Adrenal gland (tissue), 12 donors: ENCODE measurements around the gene TCF12. TPM values are rescaled to one million over a fixed set of nuclear protein-coding genes. Genes with fewer than 3 reads are reported as not detected.

Experiments used
- DNase-seq, 7 donors: peaks; one replicate each; pipeline ENCODE4 v3.0.0-alpha.2; 2019 to 2020
- H3K27ac ChIP-seq, 5 donors: fragments of 200-600 bp; sonication (generic) in 4 of 5; 1 replicate in 3 of 5; 2 replicates in 2 of 5; pipeline versions ENCODE4 v1.5.1 to v1.8.0; 2016 to 2020; ENCODE audit warnings: mild to moderate bottlenecking in 1 of 5
- H3K27me3 ChIP-seq: fragments of 200-600 bp; 2 replicates; pipeline ENCODE4 v1.8.0; 2021
- H3K36me3 ChIP-seq, 2 donors: fragments of 200-600 bp; replicated peaks in 1 of 2; 1 replicate in 1 of 2; 2 replicates in 1 of 2; pipeline versions ENCODE4 v1.5.1 to v1.8.0; 2018 to 2022
- H3K4me1 ChIP-seq, 2 donors: fragments of 200-600 bp; replicated peaks in 1 of 2; 1 replicate in 1 of 2; 2 replicates in 1 of 2; pipeline versions ENCODE4 v1.5.1 to v1.8.0; 2018 to 2021
- H3K4me3 ChIP-seq, 4 donors: fragments of 200-600 bp; sonication (generic) in 3 of 4; one replicate each; pipeline ENCODE4 v1.5.1; 2016 to 2018
- H3K9me3 ChIP-seq, 3 donors: fragments of 200-600 bp; sonication (generic) in 1 of 3; replicated peaks in 1 of 3; 1 replicate in 2 of 3; 2 replicates in 1 of 3; pipeline versions ENCODE4 v1.5.1 to v1.8.0; 2016 to 2021
- POLR2A ChIP-seq, 2 donors: fragments of 450-650 bp; IDR thresholded peaks; one replicate each; pipeline ENCODE4 v1.6.1; 2017; ENCODE audit warnings: antibody characterized with exemption in 2 of 2, mild to moderate bottlenecking in 2 of 2, moderate library complexity in 1 of 2
- WGBS, 4 donors: extraction: QIAGEN DNeasy Blood & Tissue Kit in 2 of 4; methylation state at CpG; one replicate each; pipeline versions ENCODE4 v1.1.5 to v1.1.7; 2013 to 2017; 5-methylcytosine and 5-hydroxymethylcytosine counted together
- intact Hi-C, 2 donors: fragments of 100-400 bp; cut with DNase I; formaldehyde crosslinking; loops; one replicate each; pipeline versions ENCODE4 v1.14.1 to v1.15.0; 2022 to 2023
- polyA plus RNA-seq, 3 donors: library from polyadenylated mRNA; stranded (reverse); fragments of 200-250 nt in 2 of 3; fragments of 350-450 nt in 1 of 3; fragmentation: Illumina TruSeq in 1 of 3; extraction: RNeasy Lipid Tissue Mini Kit (QIAGEN cat#74804) in 1 of 3; gene quantifications; one replicate each; pipeline ENCODE4 v1.2.3, GENCODE V29; 2013 to 2014
- total RNA-seq, 9 donors: library from RNA; depleted of rRNA in 4 of 9; stranded (reverse); fragments of >200 nt in 4 of 9; fragments of 120-200 nt in 1 of 9; fragmentation: NEBNext Ultra II Directional in 1 of 9; extraction: Animal tissue kit (Norgen Biotek cat#: 25700) in 1 of 9; gene quantifications; one replicate each; pipeline versions ENCODE4 v1.1.0 to v1.2.4, GENCODE V29; 2013 to 2023
- TF ChIP-seq, protein P1 (sequence below), 6 experiments: fragments of 450-650 bp in 4 of 6; fragments of 200-600 bp in 2 of 6; sonication (generic) in 1 of 6; IDR thresholded peaks; 1 replicate in 5 of 6; 2 replicates in 1 of 6; pipeline versions ENCODE4 v1.5.1 to v1.8.0; 2016 to 2021; ENCODE audit warnings: antibody characterized with exemption in 6 of 6, mild to moderate bottlenecking in 2 of 6, moderate library complexity in 1 of 6
- donor health status: healthy with polysubstance abuse.
- donor health status: Bipolar disorder and iron deficiency.
- donor health status: DM: yes; HTN: yes; CAD: no.
- donor health status: DM: no; HTN: no; CAD: no.
- donor health status: DM: no; HTN: no; CAD: no.
- donor health status: DM: yes; HTN: yes; CAD: no.

Gene TCF12
- total and polyA plus RNA-seq, 12 donors = 7.6 to 121 (median 75.6) TPM

DNA sequence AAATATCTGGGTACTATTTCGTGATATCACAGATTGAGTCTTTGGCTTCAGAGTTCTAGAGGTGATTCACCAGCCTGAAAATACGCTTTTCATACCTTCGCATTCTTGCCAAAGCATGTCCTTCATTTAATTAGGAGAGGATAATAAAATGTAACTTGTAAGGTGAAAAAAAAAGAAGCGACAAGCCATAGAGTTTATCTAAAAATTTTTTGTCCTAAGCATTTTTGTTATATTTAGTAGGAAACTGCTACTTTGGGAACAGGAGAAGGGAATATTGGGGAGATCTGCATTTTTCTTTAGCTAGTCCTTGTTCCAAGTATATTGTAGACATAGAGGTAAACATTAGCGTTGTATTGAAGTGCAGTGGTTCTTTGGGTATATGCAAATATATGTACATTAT, 120.1 kb downstream of the TCF12 start:
- intact Hi-C loops = no loop called here
- no peak for DNase-seq
- H3K27ac ChIP-seq = no peak overlapping the region
- H3K9me3 ChIP-seq = no peaks in the 10 kb centered on the region
- TF ChIP-seq, protein P1, sequence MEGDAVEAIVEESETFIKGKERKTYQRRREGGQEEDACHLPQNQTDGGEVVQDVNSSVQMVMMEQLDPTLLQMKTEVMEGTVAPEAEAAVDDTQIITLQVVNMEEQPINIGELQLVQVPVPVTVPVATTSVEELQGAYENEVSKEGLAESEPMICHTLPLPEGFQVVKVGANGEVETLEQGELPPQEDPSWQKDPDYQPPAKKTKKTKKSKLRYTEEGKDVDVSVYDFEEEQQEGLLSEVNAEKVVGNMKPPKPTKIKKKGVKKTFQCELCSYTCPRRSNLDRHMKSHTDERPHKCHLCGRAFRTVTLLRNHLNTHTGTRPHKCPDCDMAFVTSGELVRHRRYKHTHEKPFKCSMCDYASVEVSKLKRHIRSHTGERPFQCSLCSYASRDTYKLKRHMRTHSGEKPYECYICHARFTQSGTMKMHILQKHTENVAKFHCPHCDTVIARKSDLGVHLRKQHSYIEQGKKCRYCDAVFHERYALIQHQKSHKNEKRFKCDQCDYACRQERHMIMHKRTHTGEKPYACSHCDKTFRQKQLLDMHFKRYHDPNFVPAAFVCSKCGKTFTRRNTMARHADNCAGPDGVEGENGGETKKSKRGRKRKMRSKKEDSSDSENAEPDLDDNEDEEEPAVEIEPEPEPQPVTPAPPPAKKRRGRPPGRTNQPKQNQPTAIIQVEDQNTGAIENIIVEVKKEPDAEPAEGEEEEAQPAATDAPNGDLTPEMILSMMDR (IDR thresholded peaks at IDR 0.05) = no peak
- TF ChIP-seq POLR2A (IDR thresholded peaks at IDR 0.05) = no peak
- H3K27me3 ChIP-seq = no peaks in the 10 kb centered on the region
- H3K4me3 ChIP-seq = no peak overlapping the region
- H3K36me3 ChIP-seq = no peaks in the 10 kb centered on the region
- H3K4me1 ChIP-seq = peaks cover 0 to 8% of the 10 kb centered on the region in 2 donors
- WGBS, 4 donors = 90 to 97% (median 94%) methylated on average over 5 of the region's 5 CpGs

DNA sequence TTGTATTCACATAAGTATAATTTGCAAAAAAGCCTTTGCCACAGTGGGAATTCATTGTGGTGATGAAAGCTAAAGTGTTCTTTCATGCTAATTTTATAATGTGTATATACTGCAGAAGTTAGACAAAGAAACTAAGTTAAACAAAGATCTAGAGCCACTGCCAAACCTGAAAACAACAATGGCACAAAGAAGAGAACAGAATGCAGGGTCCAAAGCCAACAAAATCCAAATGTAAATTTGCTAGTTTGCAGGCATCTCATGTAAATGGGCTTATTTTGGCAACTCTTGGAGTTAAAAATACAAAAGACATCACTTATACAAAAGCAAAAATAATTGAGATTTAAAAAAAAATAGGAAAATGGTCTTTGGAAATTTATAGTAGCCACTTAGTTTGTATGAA, 123.0 kb downstream of the TCF12 start:
- peaks cover 0 to 1% of the 10 kb centered on the region in 2 donors for H3K4me1 ChIP-seq
- no peaks in the 10 kb centered on the region for H3K36me3 ChIP-seq
- intact Hi-C loops = no loop called here
- no peak overlapping the region for H3K4me3 ChIP-seq
- H3K9me3 ChIP-seq = no peaks in the 10 kb centered on the region
- TF ChIP-seq, protein P1 (IDR thresholded peaks at IDR 0.05) = no peak
- no peak for TF ChIP-seq POLR2A (IDR thresholded peaks at IDR 0.05)
- no peak overlapping the region for H3K27ac ChIP-seq
- DNase-seq = no peak
- no peaks in the 10 kb centered on the region for H3K27me3 ChIP-seq

DNA sequence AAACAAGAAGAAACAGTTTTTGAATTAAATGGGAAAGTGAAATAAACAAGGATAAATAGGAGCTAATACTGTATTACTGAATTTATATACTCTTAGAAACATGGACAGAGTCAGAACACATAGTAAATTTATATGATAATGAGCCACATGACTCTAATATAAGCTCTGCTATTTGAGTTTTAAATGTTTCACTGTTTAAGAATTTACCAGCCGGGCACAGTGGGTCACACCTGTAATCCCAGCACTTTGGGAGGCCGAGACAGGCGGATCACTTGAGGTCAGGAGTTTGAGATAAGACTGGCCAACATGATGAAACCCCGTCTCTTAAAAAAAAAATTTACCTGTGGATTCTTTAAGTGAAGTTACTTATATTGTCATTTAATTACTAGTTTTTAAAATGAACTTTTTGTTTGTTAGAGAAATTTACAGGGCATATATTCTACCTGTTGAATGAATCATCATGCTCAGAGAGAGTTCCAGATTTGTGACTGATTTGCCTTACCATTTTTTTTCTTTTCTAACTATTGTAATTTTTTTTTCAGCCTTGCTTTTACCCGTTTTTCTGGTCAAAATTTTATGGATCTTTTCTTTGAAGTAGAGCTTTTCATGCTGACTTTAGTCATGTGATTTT, 125.7 kb downstream of the TCF12 start:
- 65 to 69% (median 69%) methylated on average over 5 of the region's 5 CpGs for WGBS, 4 donors
- intact Hi-C loops = no loop called here
- Histone ChIP-seq H3K4me1 (peaks cover 5 to 12% of the 10 kb centered on the region in 2 donors), H3K27me3 (no peaks in the 10 kb centered on the region), H3K27ac (no peak overlapping the region), H3K9me3 (no peaks in the 10 kb centered on the region), H3K36me3 (no peaks in the 10 kb centered on the region), H3K4me3 (no peak overlapping the region)
- DNase-seq = no peak
- TF ChIP-seq, protein P1 (IDR thresholded peaks at IDR 0.05) = no peak
- no peak for TF ChIP-seq POLR2A (IDR thresholded peaks at IDR 0.05)

DNA sequence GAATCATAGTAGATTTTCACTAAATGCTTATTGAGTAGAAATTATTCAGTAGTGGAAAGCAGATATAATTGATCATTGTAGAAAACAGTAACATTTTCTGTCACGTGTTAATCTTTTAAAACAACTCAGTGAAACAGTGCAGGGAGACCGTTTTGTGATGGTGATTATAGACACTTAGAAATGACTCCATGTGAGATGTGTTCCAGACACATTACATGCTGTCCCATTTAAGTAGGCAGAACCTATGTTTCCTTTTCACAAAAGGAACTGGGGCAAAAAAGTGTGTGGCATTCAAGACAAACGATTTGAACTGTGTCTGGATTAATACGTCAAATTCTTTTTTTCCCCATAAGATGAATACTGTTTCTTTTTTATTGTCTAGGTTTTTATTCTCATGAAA, 126.5 kb downstream of the TCF12 start:
- Histone ChIP-seq H3K27me3 (no peaks in the 10 kb centered on the region), H3K9me3 (no peaks in the 10 kb centered on the region), H3K4me3 (no peak overlapping the region), H3K36me3 (no peaks in the 10 kb centered on the region), H3K27ac (no peak overlapping the region), H3K4me1 (peaks cover 5 to 20% of the 10 kb centered on the region in 2 donors)
- TF ChIP-seq POLR2A (IDR thresholded peaks at IDR 0.05) = no peak
- TF ChIP-seq, protein P1 (IDR thresholded peaks at IDR 0.05) = no peak
- intact Hi-C loops = no loop called here
- no peak for DNase-seq
- WGBS, 4 donors = 78 to 82% (median 81%) methylated on average over 4 of the region's 4 CpGs
